K562 (cell line): ENCODE results near the gene GHR. TPM values are rescaled to one million over a fixed set of nuclear protein-coding genes. Genes with fewer than 3 reads are reported as not detected.

Source experiments
- ATAC-seq: fragments of 200-7000 bp; cut with Tn5 transposase; 3 replicates; pipeline ENCODE4 v1.9.1; 2020; ENCODE audit warnings: moderate library complexity
- BruUV-seq: library from RNA; stranded (reverse); fragments of 400-500 nt; replicated peaks from 2 replicates; lab custom pipeline; 2021; lab: Mats Ljungman, UMichigan
- CTCF ChIA-PET: fragments of 300-600 bp; formaldehyde crosslinking; extraction: SDS; loops from one replicate; lab custom pipeline; 2021; ENCODE audit warnings: low intra/inter-chr PET ratio; lab: Yijun Ruan, JAX
- POLR2A ChIA-PET: fragments of 300-600, 350-650 bp; sonication (Branson Sonifier 250); formaldehyde crosslinking; extraction: SDS; loops from one replicate; lab custom pipeline; 2021; ENCODE audit warnings: antibody characterized with exemption, inconsistent platforms; lab: Yijun Ruan, JAX
- DNase-seq, 4 experiments: peaks; one replicate each; pipeline versions ENCODE4 v3.0.0 to v3.0.0-alpha.2; 2011 to 2018; ENCODE audit warnings: low spot score in 3 of 4, mixed read lengths in 3 of 4; ENCODE audit errors: extremely low read depth in 1 of 4
- FAIRE-seq: peaks from 2 replicates; lab custom pipeline; 2011; peaks lifted over from hg19 to GRCh38; lab: Jason Lieb, UNC
- H2AFZ ChIP-seq: 2 replicates; pipeline ENCODE4 v1.6.0; 2011; ENCODE audit warnings: low read depth, low read length, control low read depth, inconsistent platforms
- H3K27ac ChIP-seq: fragments of 200-600 bp; 3 replicates; pipeline ENCODE4 v1.8.0; 2011; ENCODE audit warnings: low read depth, mild to moderate bottlenecking, control low read depth, inconsistent platforms, low read length, moderate library complexity, mixed read lengths; ENCODE audit errors: extremely low read depth
- H3K27me3 ChIP-seq, 2 experiments: fragments of 300-600 bp in 1 of 2; 2 replicates in 1 of 2; 3 replicates in 1 of 2; pipeline versions ENCODE4 v1.6.0 to v1.8.0; 2011; ENCODE audit warnings: inconsistent platforms in 2 of 2, low read length in 2 of 2, mild to moderate bottlenecking in 1 of 2, mixed read lengths in 1 of 2, moderate library complexity in 1 of 2; ENCODE audit not compliant: control insufficient read depth in 2 of 2, insufficient read depth in 2 of 2
- H3K36me3 ChIP-seq: fragments of 300-600 bp; 3 replicates; pipeline ENCODE4 v1.8.0; 2011; ENCODE audit warnings: mild to moderate bottlenecking, low read length, inconsistent platforms; ENCODE audit not compliant: control insufficient read depth, insufficient read depth
- H3K4me1 ChIP-seq, 2 experiments: fragments of 200-600 bp in 1 of 2; replicated peaks in 1 of 2; 2 replicates in 1 of 2; 3 replicates in 1 of 2; pipeline versions ENCODE4 v1.5.1 to v1.8.0; 2011; ENCODE audit warnings: inconsistent platforms in 2 of 2, low read length in 2 of 2, mild to moderate bottlenecking in 1 of 2, mixed read lengths in 1 of 2, moderate library complexity in 1 of 2; ENCODE audit not compliant: control insufficient read depth in 2 of 2, insufficient read depth in 2 of 2
- H3K4me2 ChIP-seq: 2 replicates; pipeline ENCODE4 v1.6.1; 2011; ENCODE audit warnings: low read length, control low read depth, inconsistent platforms, mixed read lengths; ENCODE audit not compliant: insufficient read depth
- H3K4me3 ChIP-seq: fragments of 200-600 bp; sonication (generic), shearing (Covaris generic); 2 replicates; pipeline ENCODE4 v1.5.1; 2016; ENCODE audit warnings: control low read depth, inconsistent platforms
- H3K79me2 ChIP-seq: fragments of 200-600 bp; 3 replicates; pipeline ENCODE4 v1.8.0; 2011; ENCODE audit warnings: low read length, inconsistent platforms; ENCODE audit not compliant: control insufficient read depth, insufficient read depth
- H3K9ac ChIP-seq, 2 experiments: 2 replicates each; pipeline versions ENCODE4 v1.6.0 to v1.6.1; 2011; ENCODE audit warnings: low read depth in 2 of 2, low read length in 2 of 2, control low read depth in 1 of 2, inconsistent platforms in 1 of 2, mild to moderate bottlenecking in 1 of 2, mixed read lengths in 1 of 2; ENCODE audit not compliant: insufficient read depth in 1 of 2
- H3K9me1 ChIP-seq: one replicate; pipeline ENCODE4 v1.6.0; 2011; ENCODE audit warnings: inconsistent platforms, mild to moderate bottlenecking, low read length, moderate library complexity; ENCODE audit not compliant: control insufficient read depth, insufficient read depth
- H3K9me3 ChIP-seq: replicated peaks from 2 replicates; pipeline ENCODE4 v1.5.1; 2011; ENCODE audit warnings: low read depth, low read length, inconsistent platforms; ENCODE audit not compliant: control insufficient read depth, insufficient read depth
- H4K20me1 ChIP-seq: replicated peaks from 2 replicates; pipeline ENCODE4 v1.6.1; 2011; ENCODE audit warnings: low read length, inconsistent platforms, mixed read lengths; ENCODE audit not compliant: control insufficient read depth, insufficient read depth
- ARID4B ChIP-seq: sonication (generic); formaldehyde crosslinking; IDR thresholded peaks from 2 replicates; pipeline ENCODE4 v1.8.0; 2022; ENCODE audit warnings: mild to moderate bottlenecking, missing genetic modification reagents
- FUS ChIP-seq: fragments of 200-400 bp; formaldehyde crosslinking; optimal IDR thresholded peaks from 2 replicates; pipeline ENCODE3; 2017; ENCODE audit warnings: low read depth, low read length
- SMAD4 ChIP-seq: fragments of 250-450 bp; sonication (Bioruptor Pico); conservative IDR thresholded peaks from 2 replicates; pipeline ENCODE4 v1.8.0; 2021; ENCODE audit warnings: inconsistent platforms, mild to moderate bottlenecking, moderate library complexity
- WGBS: fragments of 100-300 bp; shearing (Covaris generic); methylation state at CpG from one replicate; pipeline ENCODE4 v1.1.6; 2016; ENCODE audit warnings: low coverage, mixed read lengths; ENCODE audit not compliant: insufficient coverage; ENCODE audit errors: missing lambda C conversion rate; 5-methylcytosine and 5-hydroxymethylcytosine counted together
- in situ Hi-C: fragments of 300-500 bp; cut with MboI; formaldehyde crosslinking; loops from 4 replicates; pipeline ENCODE4 v1.15.0; 2018; ENCODE audit warnings: inconsistent platforms, mixed read lengths
- intact Hi-C: fragments of 100-400 bp; cut with micrococcal nuclease; formaldehyde crosslinking; loops from 2 replicates; pipeline ENCODE4 v1.14.2; 2022
- polyA plus RNA-seq, 8 experiments: library from polyadenylated mRNA; depleted of rRNA in 4 of 8; stranded (reverse) in 5 of 8; unstranded in 3 of 8; fragments of >200 nt; fragmentation: Nextera tagmentation in 2 of 8; fragmentation: Illumina TruSeq in 1 of 8; extraction: Ambion mirVana in 2 of 8; extraction: Trizol in 1 of 8; gene quantifications; 2 replicates each; pipeline versions ENCODE4 v1.2.1 to v1.2.3, GENCODE V29; 2011 to 2014; ENCODE audit warnings: inconsistent platforms in 1 of 8, missing spikeins in 1 of 8
- total RNA-seq, 7 experiments: library from RNA; depleted of rRNA in 6 of 7; stranded (reverse); fragments of >200 nt in 6 of 7; fragmentation: Illumina TruSeq in 2 of 7; extraction: Trizol in 2 of 7; gene quantifications; 2 replicates each; pipeline versions ENCODE4 v1.2.1 to v1.2.3, GENCODE V29; 2011 to 2021; ENCODE audit warnings: low replicate concordance in 1 of 7
- TF ChIP-seq, protein P1 (sequence below): fragments of 250-450 bp; sonication (Bioruptor Pico); IDR thresholded peaks from 2 replicates; pipeline ENCODE4 v1.8.0; 2021; ENCODE audit warnings: moderate library complexity, mild to moderate bottlenecking, inconsistent platforms

The GHR gene
- total and polyA plus RNA-seq, 9 of the 15 experiments (the other 6 are each of a cell fraction or from before 2014, with no cell fraction given), result 0.01 to 0.13 (median 0.07) TPM; not detected in 5

GRCh38 chr5:42467981-42468524 is 44.8 kb downstream of the GHR start:
- CTCF ChIA-PET, result no interaction called here
- Histone ChIP-seq H3K4me2 (no peak overlapping the region), H3K27me3 (peaks cover 4 to 13% of the 10 kb centered on the region in 2 experiments; a peak in 3 of 5 replicates), H2AFZ (no peak overlapping the region), H4K20me1 (no peaks in the 10 kb centered on the region), H3K4me3 (no peak overlapping the region), H3K9me1 (no peaks in the 10 kb centered on the region), H3K36me3 (no peaks in the 10 kb centered on the region), H3K27ac (no peak overlapping the region), H3K9ac (no peak overlapping the region), H3K4me1 (no peaks in the 10 kb centered on the region), H3K9me3 (no peaks in the 10 kb centered on the region), H3K79me2 (no peaks in the 10 kb centered on the region)
- WGBS, result 0% methylated on average over 8 of the region's 8 CpGs
- no peak for FAIRE-seq
- intact Hi-C loops, result no loop called here
- DNase-seq, result no peak
- TF ChIP-seq ARID4B (CRISPR knock-in tag), result no peak
- TF ChIP-seq SMAD4 (CRISPR knock-in tag), result no peak
- no peak for TF ChIP-seq FUS
- TF ChIP-seq, protein P1, sequence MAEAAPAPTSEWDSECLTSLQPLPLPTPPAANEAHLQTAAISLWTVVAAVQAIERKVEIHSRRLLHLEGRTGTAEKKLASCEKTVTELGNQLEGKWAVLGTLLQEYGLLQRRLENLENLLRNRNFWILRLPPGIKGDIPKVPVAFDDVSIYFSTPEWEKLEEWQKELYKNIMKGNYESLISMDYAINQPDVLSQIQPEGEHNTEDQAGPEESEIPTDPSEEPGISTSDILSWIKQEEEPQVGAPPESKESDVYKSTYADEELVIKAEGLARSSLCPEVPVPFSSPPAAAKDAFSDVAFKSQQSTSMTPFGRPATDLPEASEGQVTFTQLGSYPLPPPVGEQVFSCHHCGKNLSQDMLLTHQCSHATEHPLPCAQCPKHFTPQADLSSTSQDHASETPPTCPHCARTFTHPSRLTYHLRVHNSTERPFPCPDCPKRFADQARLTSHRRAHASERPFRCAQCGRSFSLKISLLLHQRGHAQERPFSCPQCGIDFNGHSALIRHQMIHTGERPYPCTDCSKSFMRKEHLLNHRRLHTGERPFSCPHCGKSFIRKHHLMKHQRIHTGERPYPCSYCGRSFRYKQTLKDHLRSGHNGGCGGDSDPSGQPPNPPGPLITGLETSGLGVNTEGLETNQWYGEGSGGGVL (CRISPR knock-in tag), result no peak
- BruUV-seq, result no TSS peak
- ATAC-seq, result no peak; the same call in 2 of the 3 replicates
- POLR2A ChIA-PET, result interaction anchor here (0.7 to 0.9 kb wide), 2 partner anchors 17 to 38 kb away, joined by 3 read pairs; no protein-coding TSS in a partner anchor
- in situ Hi-C loops, result no loop called here
